Fibroblast of lung (primary cell): ENCODE data around the gene NKD1.

Experiments
- CTCF ChIP-seq, 2 donors: IDR thresholded peaks in 1 of 2; conservative IDR thresholded peaks in 1 of 2; 1 replicate in 1 of 2; 2 replicates in 1 of 2; pipeline ENCODE4 v1.5.1; 2011 to 2012; ENCODE audit warnings: low read length in 2 of 2, control low read depth in 1 of 2, inconsistent platforms in 1 of 2, low read depth in 1 of 2, mild to moderate bottlenecking in 1 of 2
- EZH2 ChIP-seq: IDR thresholded peaks from 2 replicates; pipeline ENCODE4 v1.5.1; 2012; ENCODE audit warnings: low read length, control low read depth, mild to moderate bottlenecking; ENCODE audit errors: missing control alignments

- TF ChIP-seq EZH2 (no peak), CTCF (conservative IDR thresholded peaks at IDR 0.05 in 1 of 2, IDR thresholded peaks at IDR 0.05 in 1 of 2; ENCODE audit: low read depth in 1 of 2, low read length in 2 of 2) (no peak)
These were observed 142.0 kb downstream of the NKD1 start for GRCh38 chr16:50690177-50690576.
